CD4-positive, alpha-beta T cell (primary cell): ENCODE results near the gene BRK1. TPM values are rescaled to one million over a fixed set of nuclear protein-coding genes. Genes with fewer than 3 reads are reported as not detected.
A peak's percentile ranks its signal among the peaks of the same experiment; 100 is the strongest.
"Not testable (repeated sequence)": the region's sequence is repeated elsewhere in the genome, so short reads cannot be mapped to it uniquely, and the experiment has no call there.

ENCODE experiments used
- ATAC-seq: fragments of 200-7000 bp; cut with Tn5 transposase; one replicate; pipeline ENCODE4 v1.10.0; 2022; ENCODE audit warnings: mild to moderate bottlenecking; ENCODE audit not compliant: poor library complexity
- CTCF ChIA-PET: fragments of 350-600 bp; sonication (Branson Sonifier 250); formaldehyde crosslinking; loops from one replicate; lab custom pipeline; 2021; ENCODE audit warnings: antibody characterized with exemption, inconsistent platforms; lab: Charles Lee
- POLR2A ChIA-PET: fragments of 350-600 bp; sonication (Branson Sonifier 250); formaldehyde crosslinking; loops from one replicate; lab custom pipeline; 2021; ENCODE audit warnings: antibody characterized with exemption, inconsistent platforms; lab: Charles Lee
- DNase-seq, 14 experiments: peaks; one replicate each; pipeline ENCODE4 v3.0.0-alpha.2; 2013 to 2020; ENCODE audit warnings: mixed read lengths in 2 of 14
- H3K27ac ChIP-seq, 2 donors: one replicate each; pipeline versions ENCODE4 v1.5.1 to v1.7.0; 2013; ENCODE audit warnings: low read length in 2 of 2, low read depth in 1 of 2, mild to moderate bottlenecking in 1 of 2
- H3K27me3 ChIP-seq, 2 experiments: 1 replicate in 1 of 2; 2 replicates in 1 of 2; pipeline versions ENCODE4 v1.6.1 to v1.7.0; 2013; ENCODE audit warnings: low read length in 2 of 2, control low read depth in 1 of 2, mild to moderate bottlenecking in 1 of 2, moderate library complexity in 1 of 2; ENCODE audit not compliant: insufficient read depth in 2 of 2, control insufficient read depth in 1 of 2
- H3K36me3 ChIP-seq: one replicate; pipeline ENCODE4 v1.6.1; 2013; ENCODE audit warnings: low read length, control low read depth; ENCODE audit not compliant: insufficient read depth
- H3K4me1 ChIP-seq: one replicate; pipeline ENCODE4 v1.6.1; 2013; ENCODE audit warnings: low read length, control low read depth; ENCODE audit not compliant: insufficient read depth
- H3K4me3 ChIP-seq: one replicate; pipeline ENCODE4 v1.5.1; 2013; ENCODE audit warnings: mild to moderate bottlenecking, low read length, moderate library complexity
- H3K9me3 ChIP-seq, 2 experiments: 1 replicate in 1 of 2; 2 replicates in 1 of 2; pipeline versions ENCODE4 v1.6.1 to v1.7.0; 2013; ENCODE audit warnings: low read length in 2 of 2, mild to moderate bottlenecking in 2 of 2, control low read depth in 1 of 2, moderate library complexity in 1 of 2; ENCODE audit not compliant: control insufficient read depth in 1 of 2, insufficient read depth in 1 of 2
- H3K27ac Mint-ChIP-seq: one replicate; pipeline ENCODE4 v1.8.0; 2020; ENCODE audit warnings: mixed read lengths
- H3K27me3 Mint-ChIP-seq: one replicate; pipeline ENCODE4 v1.8.0; 2021; ENCODE audit warnings: mixed read lengths
- H3K36me3 Mint-ChIP-seq: one replicate; pipeline ENCODE4 v1.8.0; 2021; ENCODE audit warnings: low read depth, mixed read lengths
- H3K4me1 Mint-ChIP-seq: one replicate; pipeline ENCODE4 v1.8.0; 2021; ENCODE audit warnings: low read depth, mixed read lengths
- H3K4me3 Mint-ChIP-seq: one replicate; pipeline ENCODE4 v1.8.0; 2020; ENCODE audit warnings: mild to moderate bottlenecking, mixed read lengths
- H3K9me3 Mint-ChIP-seq: one replicate; pipeline ENCODE4 v1.8.0; 2020; ENCODE audit warnings: mixed read lengths
- CTCF ChIP-seq: fragments of 200-600 bp; IDR thresholded peaks from one replicate; pipeline ENCODE4 v1.8.0; 2022; ENCODE audit warnings: antibody characterized with exemption, mild to moderate bottlenecking
- intact Hi-C, 2 experiments: fragments of 100-400 bp; cut with DNase I in 1 of 2; cut with micrococcal nuclease in 1 of 2; formaldehyde crosslinking; loops; one replicate each; pipeline versions ENCODE4 v1.15.1 to v1.9.0; 2023 to 2025; cut with DNase I, micrococcal nuclease
- total RNA-seq, 174 experiments: library from RNA in 2 of 174; stranded (reverse) in 2 of 174; gene quantifications; one replicate each; pipeline ENCODE4 v1.2.3 and lab custom pipeline; 2021 to 2026

BRK1 gene
- total RNA-seq, 2 experiments from 2014 or later, result 33.1 to 33.8 TPM

- TF ChIP-seq CTCF, result no peak
- Mint-ChIP-seq H3K27ac (peak overlapping the region; percentile 56), H3K4me3 (no peak overlapping the region), H3K27me3 (no peaks in the 10 kb centered on the region), H3K9me3 (peaks cover 7% of the 10 kb centered on the region), H3K4me1 (peaks cover 15% of the 10 kb centered on the region), H3K36me3 (peaks cover 20% of the 10 kb centered on the region)
- no peak overlapping the region for H3K4me3 ChIP-seq
- peaks cover 11% of the 10 kb centered on the region for H3K4me1 ChIP-seq
- intact Hi-C loops, result no loop called here
- peaks cover 5 to 9% of the 10 kb centered on the region in 2 experiments for H3K9me3 ChIP-seq
- no peaks in the 10 kb centered on the region for H3K27me3 ChIP-seq
- CTCF ChIA-PET, result interaction anchor here (1.3 kb wide), 1 partner anchor 8 kb away, joined by 4 read pairs; no protein-coding TSS in a partner anchor
- POLR2A ChIA-PET, result interaction anchor here (2.1 kb wide), 1 partner anchor 20 kb away, joined by 7 read pairs; no protein-coding TSS in a partner anchor
- no peak overlapping the region for H3K27ac ChIP-seq
- ATAC-seq, result no peak
- H3K36me3 ChIP-seq, result no peaks in the 10 kb centered on the region
- DNase-seq, result no peak
Measured at GRCh38 chr3:10173095-10173925, 57.8 kb downstream of the BRK1 start.

GRCh38 chr3:10173926-10174435 is 58.5 kb downstream of the BRK1 start:
- intact Hi-C loops, result no loop called here
- peaks cover 1% of the 10 kb centered on the region for H3K9me3 Mint-ChIP-seq
- H3K36me3 Mint-ChIP-seq, result peaks cover 16% of the 10 kb centered on the region
- no peak for TF ChIP-seq CTCF
- peak overlapping the region; percentile 56 for H3K27ac Mint-ChIP-seq
- H3K36me3 ChIP-seq, result no peaks in the 10 kb centered on the region
- ATAC-seq, result no peak
- no peak overlapping the region for H3K4me3 Mint-ChIP-seq
- peak in 2 of 14 experiments; percentile 71 to 82 for DNase-seq
- peaks cover 11% of the 10 kb centered on the region for H3K4me1 ChIP-seq
- H3K27me3 ChIP-seq, result no peaks in the 10 kb centered on the region
- H3K4me1 Mint-ChIP-seq, result peaks cover 9% of the 10 kb centered on the region
- H3K27me3 Mint-ChIP-seq, result no peaks in the 10 kb centered on the region
- no peak overlapping the region for H3K4me3 ChIP-seq
- H3K9me3 ChIP-seq, result peaks cover 3 to 4% of the 10 kb centered on the region in 2 experiments
- H3K27ac ChIP-seq, result no peak overlapping the region
- POLR2A ChIA-PET, result interaction anchor here (2.1 kb wide), 1 partner anchor 20 kb away, joined by 7 read pairs; no protein-coding TSS in a partner anchor
- CTCF ChIA-PET, result interaction anchor here (1.3 kb wide), 1 partner anchor 9 kb away, joined by 4 read pairs; no protein-coding TSS in a partner anchor

- ATAC-seq, H3K27me3 ChIP-seq, DNase-seq, H3K27ac ChIP-seq, H3K27me3 Mint-ChIP-seq, H3K4me3 ChIP-seq, H3K9me3 Mint-ChIP-seq, H3K36me3 ChIP-seq, H3K4me1 Mint-ChIP-seq, intact Hi-C loops, H3K27ac Mint-ChIP-seq, H3K9me3 ChIP-seq, H3K4me3 Mint-ChIP-seq: not testable (repeated sequence)
- ChIA-PET CTCF (interaction anchor here (0.9 kb wide), 1 partner anchor 24 kb away, joined by 3 read pairs; no protein-coding TSS in a partner anchor), POLR2A (interaction anchor here (0.6 kb wide), 1 partner anchor 27 kb away, joined by 3 read pairs; no protein-coding TSS in a partner anchor)
- H3K4me1 ChIP-seq, result peaks cover 11% of the 10 kb centered on the region
- peaks cover 19% of the 10 kb centered on the region for H3K36me3 Mint-ChIP-seq
Measured at GRCh38 chr3:10175334-10175733, 59.9 kb downstream of the BRK1 start.

GRCh38 chr3:10176150-10176549 is 60.7 kb downstream of the BRK1 start:
- ChIA-PET CTCF (interaction anchor here (0.9 kb wide), 1 partner anchor 23 kb away, joined by 3 read pairs; no protein-coding TSS in a partner anchor), POLR2A (interaction anchor here (2.9 kb wide), 1 partner anchor 18 kb away, joined by 9 read pairs; no protein-coding TSS in a partner anchor)
- H3K4me3 Mint-ChIP-seq, H3K27me3 Mint-ChIP-seq, H3K27ac ChIP-seq, ATAC-seq, H3K27me3 ChIP-seq, DNase-seq, H3K4me3 ChIP-seq, H3K36me3 ChIP-seq, H3K9me3 Mint-ChIP-seq, intact Hi-C loops, H3K4me1 Mint-ChIP-seq, H3K9me3 ChIP-seq, H3K4me1 ChIP-seq, H3K27ac Mint-ChIP-seq: not testable (repeated sequence)
- H3K36me3 Mint-ChIP-seq, result peaks cover 19% of the 10 kb centered on the region
